Upper lobe of left lung (tissue), 4 donors: ENCODE data around the gene KLHL8.

ENCODE experiments used
- CTCF ChIP-seq, 6 experiments: fragments of 450-650 bp in 4 of 6; fragments of 200-600 bp in 2 of 6; sonication (generic) in 2 of 6; IDR thresholded peaks; one replicate each; pipeline ENCODE4 v1.5.1; 2016 to 2019; ENCODE audit warnings: antibody characterized with exemption in 6 of 6
- POLR2A ChIP-seq, 4 donors: fragments of 450-650 bp; IDR thresholded peaks; one replicate each; pipeline ENCODE4 v1.5.1; 2016 to 2017; ENCODE audit warnings: antibody characterized with exemption in 4 of 4, mild to moderate bottlenecking in 2 of 4
- POLR2AphosphoS5 ChIP-seq, 2 donors: sonication (generic); formaldehyde crosslinking; IDR thresholded peaks; one replicate each; pipeline ENCODE4 v1.5.1; 2017; ENCODE audit warnings: antibody characterized with exemption in 2 of 2

GRCh38 chr4:87211249-87211952 is 9.0 kb downstream of the KLHL8 start:
- TF ChIP-seq CTCF (IDR thresholded peaks at IDR 0.05) (no peak), POLR2AphosphoS5 (IDR thresholded peaks at IDR 0.05) (no peak), POLR2A (IDR thresholded peaks at IDR 0.05) (no peak)
